ENCODE data around the gene CATSPER1. TPM values are rescaled to one million over a fixed set of nuclear protein-coding genes. Genes with fewer than 3 reads are reported as not detected.
"Not testable (repeated sequence)": the region's sequence is repeated elsewhere in the genome, so short reads cannot be mapped to it uniquely, and the experiment has no call there.

Gene CATSPER1
- total and polyA plus RNA-seq, 2 donors (not counting 3 experiments of a cell fraction or from before 2014, with no cell fraction given) = 0.68 to 1.0 TPM

DNA sequence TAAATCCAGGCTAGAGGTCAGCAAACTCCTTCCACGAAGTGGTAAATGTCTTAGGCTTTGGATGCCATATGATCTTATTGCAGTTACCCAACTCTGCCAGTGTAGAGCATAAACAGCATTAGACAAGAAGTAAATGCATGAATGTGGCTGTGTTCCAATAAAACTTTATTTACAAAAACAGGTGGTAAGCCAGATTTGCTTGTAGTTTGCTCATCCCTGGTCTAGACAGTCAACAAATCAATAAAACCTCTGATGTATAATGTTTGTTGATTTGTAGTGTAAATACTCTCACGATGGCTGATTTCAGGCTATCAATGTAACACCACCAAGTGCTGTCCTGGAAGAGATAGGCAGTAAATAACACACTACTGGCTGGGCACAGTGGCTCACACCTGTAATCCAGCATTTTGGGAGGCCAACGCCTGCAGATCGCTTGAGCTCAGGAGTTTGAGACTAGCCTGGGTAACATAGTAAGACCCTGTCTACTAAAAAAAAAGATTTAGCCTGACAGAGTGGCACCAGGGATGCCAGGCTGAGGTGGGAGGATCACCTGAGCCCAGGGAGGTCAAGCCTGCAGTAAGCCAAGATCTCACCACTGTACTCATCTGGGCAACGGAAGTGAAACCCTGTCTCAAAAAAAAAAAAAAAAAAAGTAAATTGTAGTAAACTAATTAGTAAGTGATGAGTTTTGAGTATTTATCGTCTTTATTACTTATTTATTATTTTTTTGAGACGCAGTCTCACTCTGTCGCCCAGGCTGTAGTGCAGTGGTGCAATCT, 6.9 kb upstream of the CATSPER1 start:
- H3K27ac ChIP-seq (ENCODE audit: insufficient read depth, low read depth, low read length) = no peak overlapping the region
- H3K4me2 ChIP-seq (ENCODE audit: insufficient read depth, low read length) = no peak overlapping the region
- no peaks in the 10 kb centered on the region for H4K20me1 ChIP-seq (replicated peaks; ENCODE audit: control insufficient read depth, extremely low read depth, insufficient read depth, low read length)
- no TSS peak for BruUV-seq (replicated peaks)
- H3K4me3 ChIP-seq (replicated peaks in 1 of 3; ENCODE audit: insufficient read depth in 1 of 3, low read depth in 1 of 3, low read length in 3 of 3) = no peak overlapping the region
- FAIRE-seq (no peak), DNase-seq (ENCODE audit: low read depth, low spot score) (no peak)
- dilution Hi-C loops (cut with MboI; ENCODE audit: extremely low pct_ligation_motif_present, low sequenced_read_pairs) = no loop called here
- ChIA-PET POLR2A (no interaction called here), CTCF (no interaction called here)
- TF ChIP-seq, protein P1, sequence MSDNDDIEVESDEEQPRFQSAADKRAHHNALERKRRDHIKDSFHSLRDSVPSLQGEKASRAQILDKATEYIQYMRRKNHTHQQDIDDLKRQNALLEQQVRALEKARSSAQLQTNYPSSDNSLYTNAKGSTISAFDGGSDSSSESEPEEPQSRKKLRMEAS (IDR thresholded peaks at IDR 0.05; ENCODE audit: insufficient read depth, insufficient read length) = no peak
- TF ChIP-seq POLR2A (IDR thresholded peaks at IDR 0.05; ENCODE audit: low read depth, low read length) (no peak), GATA2 (IDR thresholded peaks at IDR 0.05; ENCODE audit: insufficient read depth, insufficient read length, low read depth, low read length) (no peak), FOS (IDR thresholded peaks at IDR 0.05; ENCODE audit: borderline replicate concordance, insufficient read depth, low read length) (no peak), JUN (IDR thresholded peaks at IDR 0.05; ENCODE audit: borderline replicate concordance, insufficient read depth, insufficient read length, low read depth) (no peak), MYC (IDR thresholded peaks at IDR 0.05; ENCODE audit: low read depth, low read length) (no peak), POLR2AphosphoS5 (IDR thresholded peaks at IDR 0.05; ENCODE audit: insufficient read depth, low read depth, low read length) (no peak), EZH2 (IDR thresholded peaks at IDR 0.05; ENCODE audit: borderline replicate concordance, low read depth, low read length, severe bottlenecking) (no peak)
- TF ChIP-seq, protein P2, sequence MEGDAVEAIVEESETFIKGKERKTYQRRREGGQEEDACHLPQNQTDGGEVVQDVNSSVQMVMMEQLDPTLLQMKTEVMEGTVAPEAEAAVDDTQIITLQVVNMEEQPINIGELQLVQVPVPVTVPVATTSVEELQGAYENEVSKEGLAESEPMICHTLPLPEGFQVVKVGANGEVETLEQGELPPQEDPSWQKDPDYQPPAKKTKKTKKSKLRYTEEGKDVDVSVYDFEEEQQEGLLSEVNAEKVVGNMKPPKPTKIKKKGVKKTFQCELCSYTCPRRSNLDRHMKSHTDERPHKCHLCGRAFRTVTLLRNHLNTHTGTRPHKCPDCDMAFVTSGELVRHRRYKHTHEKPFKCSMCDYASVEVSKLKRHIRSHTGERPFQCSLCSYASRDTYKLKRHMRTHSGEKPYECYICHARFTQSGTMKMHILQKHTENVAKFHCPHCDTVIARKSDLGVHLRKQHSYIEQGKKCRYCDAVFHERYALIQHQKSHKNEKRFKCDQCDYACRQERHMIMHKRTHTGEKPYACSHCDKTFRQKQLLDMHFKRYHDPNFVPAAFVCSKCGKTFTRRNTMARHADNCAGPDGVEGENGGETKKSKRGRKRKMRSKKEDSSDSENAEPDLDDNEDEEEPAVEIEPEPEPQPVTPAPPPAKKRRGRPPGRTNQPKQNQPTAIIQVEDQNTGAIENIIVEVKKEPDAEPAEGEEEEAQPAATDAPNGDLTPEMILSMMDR (IDR thresholded peaks at IDR 0.05; ENCODE audit: extremely low read depth in 1 of 2, insufficient read depth in 1 of 2, low read depth in 1 of 2, low read length in 2 of 2) = no peak
- H2AFZ ChIP-seq (ENCODE audit: low read depth, low read length) = no peak overlapping the region
- no peak overlapping the region for H3K9ac ChIP-seq (replicated peaks; ENCODE audit: extremely low read depth, insufficient read depth, low read length)
- no peaks in the 10 kb centered on the region for H3K4me1 ChIP-seq (ENCODE audit: control insufficient read depth, extremely low read depth, insufficient read depth, low read length)
- no peaks in the 10 kb centered on the region for H3K79me2 ChIP-seq (ENCODE audit: control insufficient read depth, insufficient read depth, low read length)
- no peaks in the 10 kb centered on the region for H3K36me3 ChIP-seq (ENCODE audit: control insufficient read depth in 2 of 2, extremely low read depth in 1 of 2, insufficient read depth in 2 of 2, low read length in 2 of 2)
- H3K27me3 ChIP-seq (ENCODE audit: control insufficient read depth in 2 of 2, insufficient read depth in 2 of 2, low read length in 2 of 2) = peaks cover 0 to 10% of the 10 kb centered on the region in 2 experiments
- H3K9me1 ChIP-seq (replicated peaks; ENCODE audit: control insufficient read depth, extremely low read depth, insufficient read depth, low read length) = no peaks in the 10 kb centered on the region
- no peaks in the 10 kb centered on the region for H3K9me3 ChIP-seq (replicated peaks; ENCODE audit: control insufficient read depth, insufficient read depth, low read length)
- intact Hi-C loops (cut with micrococcal nuclease) = no loop called here

DNA sequence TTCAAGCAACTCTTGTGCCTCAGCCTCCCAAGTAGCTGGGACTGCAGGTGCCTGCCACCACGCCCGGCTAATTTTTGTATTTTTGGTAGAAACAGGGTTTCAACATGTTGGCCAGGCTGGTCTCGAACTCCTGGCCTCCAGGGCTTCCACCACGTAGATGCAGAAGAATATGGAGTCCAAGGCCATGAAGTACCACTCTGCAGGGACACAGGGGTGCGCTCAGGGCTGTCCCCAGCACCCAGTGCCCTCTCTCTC, 3.2 kb downstream of the CATSPER1 start:
- H3K27me3 ChIP-seq (ENCODE audit: control insufficient read depth in 2 of 2, insufficient read depth in 2 of 2, low read length in 2 of 2); H2AFZ ChIP-seq (ENCODE audit: low read depth, low read length); H3K9ac ChIP-seq (replicated peaks; ENCODE audit: extremely low read depth, insufficient read depth, low read length); DNase-seq (ENCODE audit: low read depth, low spot score); H3K4me3 ChIP-seq (replicated peaks in 1 of 3; ENCODE audit: insufficient read depth in 1 of 3, low read depth in 1 of 3, low read length in 3 of 3); BruUV-seq (replicated peaks); FAIRE-seq; H3K36me3 ChIP-seq (ENCODE audit: control insufficient read depth in 2 of 2, extremely low read depth in 1 of 2, insufficient read depth in 2 of 2, low read length in 2 of 2); H4K20me1 ChIP-seq (replicated peaks; ENCODE audit: control insufficient read depth, extremely low read depth, insufficient read depth, low read length); H3K9me3 ChIP-seq (replicated peaks; ENCODE audit: control insufficient read depth, insufficient read depth, low read length); POLR2A ChIA-PET; H3K4me2 ChIP-seq (ENCODE audit: insufficient read depth, low read length); H3K79me2 ChIP-seq (ENCODE audit: control insufficient read depth, insufficient read depth, low read length); dilution Hi-C loops (cut with MboI; ENCODE audit: extremely low pct_ligation_motif_present, low sequenced_read_pairs); H3K27ac ChIP-seq (ENCODE audit: insufficient read depth, low read depth, low read length); intact Hi-C loops (cut with micrococcal nuclease); H3K9me1 ChIP-seq (replicated peaks; ENCODE audit: control insufficient read depth, extremely low read depth, insufficient read depth, low read length): not testable (repeated sequence)
- CTCF ChIA-PET = interaction anchor here (1.2 to 2.4 kb wide), 10 partner anchors 15 to 139 kb away, joined by 3 to 37 read pairs (median 14); partner anchors contain the start of genes BANF1, CCDC85B, EIF1AD and FIBP
- peaks cover 17% of the 10 kb centered on the region for H3K4me1 ChIP-seq (ENCODE audit: control insufficient read depth, extremely low read depth, insufficient read depth, low read length)

All from endothelial cell of umbilical vein (primary cell).